Psoas muscle (tissue), 8 donors: ENCODE data around the gene RASGRF2. TPM values are rescaled to one million over a fixed set of nuclear protein-coding genes. Genes with fewer than 3 reads are reported as not detected.
"Not testable (repeated sequence)": the region's sequence is repeated elsewhere in the genome, so short reads cannot be mapped to it uniquely, and the experiment has no call there.

Experiments used
- ATAC-seq, 4 donors: fragments of 200-7000 bp; cut with Tn5 transposase; one replicate each; pipeline ENCODE4 v1.9.1; 2020; ENCODE audit warnings: moderate library complexity in 3 of 4, mild to moderate bottlenecking in 2 of 4
- DNase-seq, 2 donors: peaks; one replicate each; pipeline ENCODE4 v3.0.0-alpha.2; 2020
- H3K27ac ChIP-seq: fragments of 200-600 bp; one replicate; pipeline ENCODE4 v1.8.0; 2022
- H3K27me3 ChIP-seq, 3 donors: fragments of 200-600 bp in 1 of 3; one replicate each; pipeline versions ENCODE4 v1.6.1 to v1.8.0; 2013 to 2022; ENCODE audit warnings: low read length in 2 of 3, mild to moderate bottlenecking in 2 of 3, moderate library complexity in 1 of 3; ENCODE audit not compliant: insufficient read depth in 3 of 3
- H3K36me3 ChIP-seq, 2 donors: fragments of 200-600 bp in 1 of 2; one replicate each; pipeline versions ENCODE4 v1.6.1 to v1.8.0; 2013 to 2022; ENCODE audit warnings: low read depth in 1 of 2, mild to moderate bottlenecking in 1 of 2, moderate library complexity in 1 of 2; ENCODE audit not compliant: insufficient read depth in 1 of 2
- H3K4me1 ChIP-seq: fragments of 200-600 bp; one replicate; pipeline ENCODE4 v1.8.0; 2022
- H3K4me3 ChIP-seq: fragments of 200-600 bp; one replicate; pipeline ENCODE4 v1.8.0; 2022; ENCODE audit warnings: mild to moderate bottlenecking
- H3K9me3 ChIP-seq: fragments of 200-600 bp; one replicate; pipeline ENCODE4 v1.8.0; 2022
- WGBS, 3 donors: extraction: QIAGEN DNeasy Blood & Tissue Kit; methylation state at CpG; one replicate each; pipeline versions ENCODE4 v1.1.6 to v1.1.7; 2013; 5-methylcytosine and 5-hydroxymethylcytosine counted together
- intact Hi-C, 2 donors: fragments of 100-400 bp; cut with DNase I; formaldehyde crosslinking; loops; one replicate each; pipeline versions ENCODE4 v1.11.0 to v1.14.2; 2022
- polyA plus RNA-seq, 3 donors: library from polyadenylated mRNA; stranded (reverse); fragments of 200-250 nt; gene quantifications; one replicate each; pipeline ENCODE4 v1.2.3, GENCODE V29; 2013
- total RNA-seq, 4 donors: library from RNA; stranded (reverse); fragmentation: NEBNext Ultra II Directional in 2 of 4; extraction: Animal tissue kit (Norgen Biotek cat#: 25700) in 2 of 4; gene quantifications; one replicate each; pipeline versions ENCODE4 v1.2.1 to v1.2.4, GENCODE V29; 2021 to 2023
- TF ChIP-seq, protein P1 (sequence below): fragments of 200-600 bp; IDR thresholded peaks from one replicate; pipeline ENCODE4 v1.8.0; 2022; ENCODE audit warnings: antibody characterized with exemption
- donor health status: healthy with polysubstance abuse.
- donor health status: DM: no; HTN: no; CAD: no; lungs with moderate emphysema.
- donor health status: Bipolar disorder and iron deficiency.
- donor health status: healthy.
- donor health status: DM: yes; HTN: yes; CAD: no.
- donor health status: DM: no; HTN: no; CAD: no.
- donor health status: DM: no; HTN: no; CAD: no.
- donor health status: DM: yes; HTN: yes; CAD: no.

The RASGRF2 gene
- total and polyA plus RNA-seq, 7 donors = 2.0 to 6.2 (median 3.2) TPM

DNA sequence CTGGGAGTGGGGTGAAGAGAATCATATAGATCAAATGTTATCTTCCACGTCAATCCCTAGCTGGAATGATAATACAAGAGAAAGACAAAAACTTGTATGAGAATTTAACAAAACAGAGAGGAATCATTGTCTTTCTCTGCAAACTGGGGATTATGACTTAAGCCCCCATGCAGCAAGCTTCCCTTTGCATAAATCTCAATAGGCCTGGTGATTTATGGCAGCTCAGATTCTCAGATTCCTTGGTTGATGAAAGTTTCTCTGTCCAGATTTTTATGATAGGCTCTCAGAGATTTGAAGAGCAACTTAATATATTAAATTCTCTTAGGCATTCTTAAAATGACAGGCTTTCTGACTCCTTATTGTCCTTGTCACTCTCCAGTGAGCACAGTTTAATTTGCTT, 56.0 kb downstream of the RASGRF2 start:
- WGBS, 3 donors = 0 to 24% (median 5%) methylated on average over 1 of the region's 1 CpG
- ATAC-seq (no peak), DNase-seq (no peak)
- Histone ChIP-seq H3K4me3 (no peak overlapping the region), H3K4me1 (no peaks in the 10 kb centered on the region), H3K9me3 (no peaks in the 10 kb centered on the region), H3K36me3 (no peaks in the 10 kb centered on the region), H3K27ac (no peak overlapping the region), H3K27me3 (no peaks in the 10 kb centered on the region)
- TF ChIP-seq, protein P1, sequence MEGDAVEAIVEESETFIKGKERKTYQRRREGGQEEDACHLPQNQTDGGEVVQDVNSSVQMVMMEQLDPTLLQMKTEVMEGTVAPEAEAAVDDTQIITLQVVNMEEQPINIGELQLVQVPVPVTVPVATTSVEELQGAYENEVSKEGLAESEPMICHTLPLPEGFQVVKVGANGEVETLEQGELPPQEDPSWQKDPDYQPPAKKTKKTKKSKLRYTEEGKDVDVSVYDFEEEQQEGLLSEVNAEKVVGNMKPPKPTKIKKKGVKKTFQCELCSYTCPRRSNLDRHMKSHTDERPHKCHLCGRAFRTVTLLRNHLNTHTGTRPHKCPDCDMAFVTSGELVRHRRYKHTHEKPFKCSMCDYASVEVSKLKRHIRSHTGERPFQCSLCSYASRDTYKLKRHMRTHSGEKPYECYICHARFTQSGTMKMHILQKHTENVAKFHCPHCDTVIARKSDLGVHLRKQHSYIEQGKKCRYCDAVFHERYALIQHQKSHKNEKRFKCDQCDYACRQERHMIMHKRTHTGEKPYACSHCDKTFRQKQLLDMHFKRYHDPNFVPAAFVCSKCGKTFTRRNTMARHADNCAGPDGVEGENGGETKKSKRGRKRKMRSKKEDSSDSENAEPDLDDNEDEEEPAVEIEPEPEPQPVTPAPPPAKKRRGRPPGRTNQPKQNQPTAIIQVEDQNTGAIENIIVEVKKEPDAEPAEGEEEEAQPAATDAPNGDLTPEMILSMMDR = no peak
- intact Hi-C loops = no loop called here

DNA sequence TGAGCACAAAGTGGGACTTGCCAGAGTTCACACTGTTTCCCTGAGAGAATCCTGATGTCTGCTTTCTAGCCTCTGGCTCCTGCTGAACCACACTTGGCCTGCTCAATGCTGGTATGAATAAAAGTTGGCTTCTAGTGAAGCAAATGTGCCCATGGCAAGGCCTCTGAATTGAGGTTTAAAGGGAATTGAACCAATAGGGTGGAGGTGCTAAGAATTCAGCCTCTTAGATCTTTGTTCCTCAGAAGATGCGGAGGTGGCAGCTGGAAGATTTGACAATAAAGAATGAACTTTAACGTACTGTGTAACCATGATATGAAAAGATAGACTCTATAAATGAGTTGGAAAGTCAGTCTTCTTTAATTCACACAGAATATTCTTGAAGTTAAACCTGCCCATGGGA, 57.2 kb downstream of the RASGRF2 start:
- DNase-seq (no peak), ATAC-seq (no peak)
- Histone ChIP-seq H3K27ac (no peak overlapping the region), H3K27me3 (peaks cover 0 to 1% (median 0%) of the 10 kb centered on the region in 3 donors), H3K4me1 (no peaks in the 10 kb centered on the region), H3K36me3 (no peaks in the 10 kb centered on the region), H3K4me3 (no peak overlapping the region), H3K9me3 (no peaks in the 10 kb centered on the region)
- intact Hi-C loops = no loop called here
- TF ChIP-seq, protein P1 = no peak
- 83 to 90% (median 85%) methylated on average over 2 of the region's 2 CpGs for WGBS, 3 donors

DNA sequence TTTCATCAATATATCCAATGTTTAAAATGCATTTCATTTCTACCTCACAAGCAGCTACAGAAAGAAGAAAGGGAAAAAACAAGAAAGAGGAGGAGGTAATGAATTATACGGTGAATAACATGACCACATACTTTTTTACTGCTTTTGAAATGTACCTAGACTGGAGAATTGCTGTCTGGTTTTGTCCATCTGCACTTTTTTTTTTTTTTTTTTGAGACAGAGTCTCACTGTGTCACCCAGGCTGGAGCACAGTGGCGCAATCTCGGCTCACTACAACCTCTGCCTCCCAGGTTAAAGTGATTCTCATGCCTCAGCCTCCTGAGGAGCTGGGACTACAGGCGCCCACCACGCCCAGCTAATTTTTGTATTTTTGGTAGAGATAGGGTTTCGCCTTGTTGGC, 58.4 kb downstream of the RASGRF2 start:
- intact Hi-C loops = not testable (repeated sequence)

DNA sequence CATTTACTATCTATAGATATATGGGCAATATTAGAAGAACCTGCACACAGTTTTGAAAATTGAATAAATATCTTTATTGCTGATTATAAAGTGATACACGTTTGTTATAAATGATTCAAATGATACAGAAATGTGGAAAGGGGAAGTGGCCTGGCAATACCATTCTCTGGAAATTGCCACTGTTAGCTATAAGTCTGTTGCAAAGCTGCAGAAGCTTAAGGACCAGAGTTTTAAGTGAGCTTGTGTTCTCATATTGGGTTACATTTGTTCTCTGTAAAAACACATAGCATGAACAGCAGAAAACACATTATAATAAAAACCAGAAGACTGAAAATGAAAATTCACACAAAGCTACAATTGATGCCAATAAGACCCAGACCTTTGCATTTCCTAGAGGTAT, 59.6 kb downstream of the RASGRF2 start:
- no peaks in the 10 kb centered on the region for H3K9me3 ChIP-seq
- intact Hi-C loops = no loop called here
- WGBS, 3 donors = 25 to 37% (median 34%) methylated on average over 1 of the region's 1 CpG

More for the DNA sequence above, 58.4 kb downstream of the RASGRF2 start:
- not testable (repeated sequence) for H3K4me1 ChIP-seq, H3K9me3 ChIP-seq, ATAC-seq, H3K36me3 ChIP-seq, DNase-seq, H3K27me3 ChIP-seq, H3K27ac ChIP-seq, H3K4me3 ChIP-seq
- WGBS, 3 donors = 91 to 94% (median 91%) methylated on average over 6 of the region's 6 CpGs

DNA sequence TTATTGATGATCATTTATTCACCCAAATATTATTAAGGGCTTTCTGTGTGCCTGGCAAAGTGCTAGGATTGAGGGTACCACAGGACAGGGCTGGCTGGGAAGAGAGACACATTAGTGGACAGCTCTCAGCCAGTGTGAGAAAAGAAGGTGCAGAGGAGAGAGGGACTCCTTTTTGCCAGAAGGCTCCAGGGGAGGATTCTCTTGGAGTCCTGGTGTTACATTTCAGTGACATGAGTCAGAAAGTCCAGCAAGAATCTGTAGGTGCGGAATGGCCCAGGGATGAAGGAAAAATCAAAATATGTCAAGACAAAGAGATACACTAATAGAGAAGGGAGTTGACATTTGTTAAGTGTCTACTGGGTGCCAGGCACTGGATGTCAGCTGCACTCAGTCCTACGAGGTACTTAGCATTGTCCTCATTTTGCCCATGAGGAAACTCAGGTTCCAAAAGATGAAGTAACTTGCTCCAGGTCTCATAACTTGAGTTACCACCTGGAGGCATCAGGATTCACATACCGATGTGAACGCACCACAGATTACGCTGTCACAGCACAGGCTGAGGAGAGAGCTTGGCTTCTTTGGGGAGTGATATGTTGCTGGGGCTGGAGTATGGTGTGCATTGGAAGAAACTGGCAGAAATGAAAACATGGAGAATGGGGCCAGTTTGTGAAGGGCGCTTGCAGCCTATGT, 60.5 kb downstream of the RASGRF2 start:
- Histone ChIP-seq H3K27me3 (peaks cover 0 to 5% (median 0%) of the 10 kb centered on the region in 3 donors), H3K36me3 (no peaks in the 10 kb centered on the region), H3K4me3 (no peak overlapping the region), H3K9me3 (no peaks in the 10 kb centered on the region), H3K27ac (no peak overlapping the region), H3K4me1 (no peaks in the 10 kb centered on the region)
- DNase-seq (no peak), ATAC-seq (no peak)
- intact Hi-C loops = no loop called here
- WGBS, 3 donors = 80 to 81% (median 80%) methylated on average over 6 of the region's 6 CpGs
- TF ChIP-seq, protein P1 = no peak

More for the DNA sequence above, 59.6 kb downstream of the RASGRF2 start:
- ATAC-seq (no peak), DNase-seq (no peak)
- Histone ChIP-seq H3K4me3 (no peak overlapping the region), H3K4me1 (no peaks in the 10 kb centered on the region), H3K27me3 (peaks cover 0 to 3% (median 0%) of the 10 kb centered on the region in 3 donors), H3K27ac (no peak overlapping the region), H3K36me3 (no peaks in the 10 kb centered on the region)
- TF ChIP-seq, protein P1 = no peak
